HG03045 (cell line): ENCODE results near the gene YPEL1.
"Not testable (repeated sequence)": the region's sequence is repeated elsewhere in the genome, so short reads cannot be mapped to it uniquely, and the experiment has no call there.

ENCODE experiments used
- ATAC-seq: cut with Tn5 transposase; IDR thresholded peaks from one replicate; pipeline ENCODE4 v1.9.1; 2021; ENCODE audit warnings: mild to moderate bottlenecking, moderate library complexity; ENCODE audit not compliant: unreplicated experiment

YPEL1 gene

GRCh38 chr22:21686193-21686608 lies 49.4 kb downstream of the YPEL1 start:
- no peak for ATAC-seq

DNA sequence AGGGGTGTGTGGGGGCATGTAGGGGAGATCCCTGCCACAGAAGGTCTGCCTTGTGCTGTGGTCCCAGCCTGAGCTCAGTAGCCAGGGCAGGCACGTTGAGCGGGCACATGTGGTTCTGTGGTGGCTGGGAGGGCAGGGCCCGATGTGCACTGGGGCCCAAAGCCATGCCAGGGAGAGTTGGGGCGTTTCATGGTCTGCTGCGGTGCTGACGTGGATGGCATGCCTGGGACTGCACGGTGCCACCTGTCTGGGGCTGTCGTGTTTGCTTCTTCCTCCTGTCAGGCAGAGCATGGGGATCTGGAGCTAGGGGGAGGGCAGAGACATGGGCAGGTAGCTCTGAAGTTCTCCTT lies 50.5 kb downstream of the YPEL1 start:
- no peak for ATAC-seq

- no peak for ATAC-seq
Observed at GRCh38 chr22:21684492-21685163, 51.0 kb downstream of the YPEL1 start.

- ATAC-seq = no peak
Observed at GRCh38 chr22:21683401-21683811, 52.2 kb downstream of the YPEL1 start.

DNA sequence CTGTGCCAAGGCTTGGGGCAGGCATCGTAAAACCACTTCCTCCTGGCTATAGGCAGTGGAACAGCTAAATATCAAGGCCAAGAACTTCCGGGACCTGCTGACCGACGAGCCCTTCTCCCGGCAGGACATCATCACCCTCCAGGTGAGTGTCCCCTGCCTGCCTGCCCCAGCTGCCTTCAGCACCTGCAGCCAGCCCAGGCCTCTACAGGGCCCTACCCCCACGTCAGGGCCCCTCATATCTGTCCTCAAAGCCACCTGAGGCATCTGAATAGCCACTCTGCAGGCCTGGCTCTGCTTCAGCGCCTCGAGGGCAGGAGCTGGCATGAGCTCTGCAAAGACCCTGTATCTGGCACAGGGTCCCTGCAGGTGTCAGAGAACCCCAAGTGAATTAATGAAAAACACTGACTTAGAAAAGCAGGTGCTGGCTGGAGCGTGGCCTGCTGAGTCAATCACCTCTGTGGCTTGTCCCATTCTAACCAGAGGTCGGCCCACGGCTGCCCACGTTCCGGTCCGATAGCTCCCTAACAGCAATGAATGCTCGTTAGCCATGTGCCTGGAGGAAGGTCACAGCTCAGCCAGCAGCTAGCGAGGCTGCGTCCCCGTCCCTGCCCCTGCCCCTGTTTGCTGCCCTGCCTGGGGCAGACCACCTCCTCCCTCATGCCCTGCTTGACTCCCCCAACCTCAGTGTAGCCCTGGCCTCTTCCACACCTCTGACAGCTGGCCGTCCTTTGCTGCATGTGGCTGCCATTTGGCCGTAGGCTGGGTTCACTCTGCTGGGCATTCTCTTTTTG lies 53.0 kb downstream of the YPEL1 start:
- ATAC-seq = no peak

- no peak for ATAC-seq
Observed at GRCh38 chr22:21681566-21682370, 53.8 kb downstream of the YPEL1 start.

DNA sequence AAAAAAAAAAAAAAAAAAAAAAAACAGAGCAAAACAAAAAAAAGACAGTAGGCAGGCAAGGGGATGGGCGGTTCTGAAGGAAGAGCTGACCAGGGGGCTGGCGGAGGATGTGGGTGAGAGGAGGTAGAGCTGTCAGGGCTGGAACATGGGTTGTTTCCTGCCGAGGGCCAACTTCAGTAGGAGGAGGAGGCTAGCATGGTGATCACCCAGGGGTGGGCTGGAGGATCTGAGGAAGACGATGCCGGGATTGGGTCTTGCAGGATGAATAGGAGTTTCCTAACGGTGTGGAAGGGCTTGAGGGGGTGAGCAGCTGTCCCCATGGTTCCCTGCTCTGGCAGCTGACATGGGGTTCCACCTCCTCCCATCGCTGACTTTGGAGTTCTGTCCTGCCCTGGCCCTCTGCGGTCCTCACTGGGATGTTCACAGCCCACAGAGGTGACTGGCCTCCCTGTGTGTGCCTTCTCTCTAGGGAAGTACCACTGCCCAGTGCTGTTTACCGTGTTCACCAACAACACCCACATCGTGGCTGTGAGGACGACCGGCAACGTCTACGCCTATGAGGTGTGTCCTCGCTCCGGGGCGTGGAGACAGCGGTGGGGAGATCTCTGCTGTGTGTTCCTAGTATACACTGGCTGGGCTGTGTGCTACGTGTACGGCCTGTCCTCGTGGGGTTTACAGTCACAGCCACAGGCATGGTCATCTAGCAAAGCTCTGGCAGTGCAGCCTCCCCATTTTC lies 54.6 kb downstream of the YPEL1 start:
- no peak for ATAC-seq

- ATAC-seq = no peak
Observed at GRCh38 chr22:21679383-21679782, 56.2 kb downstream of the YPEL1 start.

DNA sequence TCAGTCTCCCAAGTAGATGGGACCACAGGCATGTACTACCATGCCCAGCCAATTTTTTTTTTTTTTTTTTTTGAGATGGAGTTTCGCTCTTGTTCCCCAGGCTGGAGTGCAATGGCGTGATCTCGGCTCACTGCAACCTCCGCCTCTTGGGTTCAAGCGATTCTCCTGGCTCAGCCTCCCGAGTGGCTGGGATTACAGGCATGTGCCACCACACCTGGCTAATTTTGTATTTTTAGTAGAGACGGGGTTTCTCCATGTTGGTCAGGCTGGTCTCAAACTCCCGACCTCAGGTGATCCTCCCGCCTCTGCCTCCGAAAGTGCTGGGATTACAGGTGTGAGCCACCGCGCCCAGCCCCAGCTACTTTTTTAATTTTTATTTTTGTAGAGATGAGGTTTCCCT lies 56.8 kb downstream of the YPEL1 start:
- ATAC-seq = not testable (repeated sequence)

DNA sequence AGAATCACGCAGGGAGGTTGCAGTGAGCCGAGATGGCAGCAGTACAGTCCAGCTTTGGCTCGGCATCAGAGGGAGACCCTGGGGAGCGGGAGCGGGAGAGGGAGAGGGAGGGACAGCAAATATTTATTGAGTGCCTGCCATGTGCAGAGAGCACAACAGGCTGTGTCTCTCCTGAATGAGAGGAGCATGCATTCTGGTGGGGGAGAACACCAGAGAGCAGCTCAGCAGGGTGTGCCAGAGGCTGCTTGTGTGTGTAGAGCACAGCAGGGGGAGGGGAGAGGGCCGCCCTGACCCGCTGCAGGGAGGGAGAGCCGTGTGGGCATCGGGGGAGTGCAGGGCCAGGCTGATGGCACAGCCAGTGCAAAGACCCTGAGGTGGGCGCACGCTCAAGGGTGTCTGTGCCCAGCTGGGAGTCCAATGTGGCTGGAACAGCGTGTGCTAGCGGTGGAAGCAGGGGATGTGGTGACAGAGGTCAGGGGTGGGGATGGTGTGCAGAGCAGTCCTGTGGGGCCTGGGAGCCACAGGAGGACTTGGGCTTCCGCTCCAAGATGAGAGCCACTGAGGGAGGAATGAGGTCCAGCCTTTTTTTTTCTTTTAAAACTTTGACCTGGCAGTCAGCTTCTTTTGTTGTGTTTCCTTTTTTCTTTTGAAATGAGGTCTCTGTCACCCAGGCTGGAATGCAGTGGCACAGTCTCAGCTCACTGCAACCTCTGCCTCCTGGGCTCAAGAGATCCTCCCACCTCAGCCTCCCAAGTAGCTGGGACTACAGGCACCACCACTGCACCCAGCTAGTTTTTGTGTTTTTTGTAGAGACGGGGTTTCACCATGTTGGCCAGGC lies 57.8 kb downstream of the YPEL1 start:
- ATAC-seq = no peak

DNA sequence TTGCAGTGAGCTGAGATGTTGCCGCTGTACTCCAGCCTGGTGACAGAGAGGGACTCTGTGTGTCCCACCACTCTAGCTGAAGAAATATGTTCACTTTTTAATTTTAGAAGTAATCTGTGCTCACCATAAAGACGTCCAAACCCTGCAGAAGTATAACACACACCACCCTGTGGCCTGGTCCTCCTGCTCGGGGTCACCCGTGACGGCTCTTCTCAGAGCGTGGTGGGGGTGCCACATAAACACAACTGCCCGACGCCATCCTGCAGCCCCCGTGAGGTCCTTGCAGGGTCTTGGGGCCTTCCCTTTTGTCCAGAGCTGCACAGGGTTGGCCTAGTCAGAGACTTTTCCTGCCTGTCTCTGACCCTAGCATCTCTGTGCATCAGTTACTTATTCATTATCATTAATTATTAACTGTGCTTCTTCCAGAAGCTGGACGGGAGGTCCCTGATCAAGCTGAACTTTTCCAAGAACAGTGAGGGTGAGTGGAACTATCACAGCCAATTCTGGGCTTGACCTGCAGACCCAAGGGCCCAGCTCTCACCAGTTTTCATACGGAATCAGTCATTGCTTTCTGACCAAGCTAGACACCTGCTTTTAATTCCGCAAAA lies 60.9 kb downstream of the YPEL1 start:
- no peak for ATAC-seq

DNA sequence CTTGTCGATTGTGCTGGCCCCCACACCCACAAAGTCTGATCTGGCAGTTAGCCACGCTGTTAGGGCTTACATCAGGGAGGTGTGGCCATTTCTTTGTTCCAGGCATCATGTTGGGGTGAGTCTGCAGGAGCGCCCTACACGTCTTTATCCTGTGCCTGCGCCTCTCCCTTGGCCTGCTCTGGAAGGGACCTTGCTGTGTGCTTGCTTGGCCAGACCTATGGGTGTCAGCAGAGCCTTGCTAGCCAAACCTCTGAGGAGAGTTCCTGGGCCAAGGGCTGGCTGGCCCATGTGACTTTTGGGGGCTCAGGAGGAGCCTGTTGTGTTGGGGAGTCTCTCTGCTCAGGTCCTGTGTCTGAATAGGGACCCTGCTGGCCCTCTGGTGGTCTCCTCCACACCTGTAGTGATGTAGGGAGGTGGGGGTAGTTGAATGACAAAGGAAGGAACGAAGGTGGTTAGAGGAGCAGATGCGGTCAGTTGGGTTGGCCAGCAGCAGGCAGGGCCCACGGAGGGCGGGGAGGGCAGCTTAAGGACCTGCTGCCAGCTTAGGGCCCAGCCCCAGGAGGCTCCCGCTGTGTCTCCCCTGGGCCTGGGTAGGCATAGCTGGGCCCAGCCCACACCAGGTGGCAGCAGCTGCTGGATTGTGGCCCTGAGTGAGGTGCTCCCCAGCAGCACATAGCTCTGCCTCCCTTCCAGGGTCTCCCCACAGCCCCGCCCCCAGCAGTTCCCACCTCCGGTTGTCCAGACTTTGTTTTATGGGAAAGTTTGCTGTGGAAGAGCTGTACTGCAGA lies 61.9 kb downstream of the YPEL1 start:
- no peak for ATAC-seq

GRCh38 chr22:21672107-21672629 lies 63.4 kb downstream of the YPEL1 start:
- ATAC-seq = no peak

- ATAC-seq = no peak
Observed at GRCh38 chr22:21669026-21669425, 66.6 kb downstream of the YPEL1 start.

- no peak for ATAC-seq
Observed at GRCh38 chr22:21666786-21667185, 68.8 kb downstream of the YPEL1 start.

DNA sequence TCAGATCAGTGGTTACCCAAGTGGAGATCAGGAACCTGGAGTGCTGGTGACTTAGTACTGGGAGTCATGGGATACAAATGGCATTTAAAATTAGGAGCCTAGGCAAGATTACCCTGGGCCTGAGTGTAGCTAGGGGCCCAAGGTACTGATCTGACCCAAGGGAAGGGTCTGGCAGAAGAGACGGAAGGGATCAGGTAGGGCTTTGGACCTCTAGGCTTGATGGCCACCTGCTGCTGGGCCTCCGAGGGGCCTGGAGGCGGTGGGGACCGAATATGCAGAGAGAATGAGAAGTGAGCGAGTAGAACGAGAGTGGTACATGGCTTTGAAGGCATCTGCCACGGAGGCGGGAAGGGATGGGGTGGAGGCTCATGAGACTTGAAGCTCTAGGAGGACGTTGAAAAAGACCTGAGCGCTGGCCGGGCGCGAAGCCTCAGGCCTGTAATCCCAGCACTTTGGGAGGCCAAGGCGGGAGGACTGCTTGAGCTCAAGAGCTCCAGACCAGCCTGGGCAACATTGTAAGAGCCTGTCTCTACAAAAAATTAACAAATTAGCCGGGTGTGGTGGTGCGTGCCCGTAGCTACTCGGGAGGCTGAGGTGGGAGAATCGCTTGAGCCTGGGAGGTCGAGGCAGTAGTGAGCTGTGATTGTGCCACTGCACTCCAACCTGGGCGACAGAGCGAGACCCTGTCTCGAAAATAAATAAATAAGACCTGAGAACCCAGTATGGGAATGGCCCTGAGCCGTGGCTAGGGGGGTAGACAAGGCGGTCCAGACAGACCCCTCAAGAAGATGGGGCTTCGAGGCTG lies 70.3 kb downstream of the YPEL1 start:
- ATAC-seq = no peak

DNA sequence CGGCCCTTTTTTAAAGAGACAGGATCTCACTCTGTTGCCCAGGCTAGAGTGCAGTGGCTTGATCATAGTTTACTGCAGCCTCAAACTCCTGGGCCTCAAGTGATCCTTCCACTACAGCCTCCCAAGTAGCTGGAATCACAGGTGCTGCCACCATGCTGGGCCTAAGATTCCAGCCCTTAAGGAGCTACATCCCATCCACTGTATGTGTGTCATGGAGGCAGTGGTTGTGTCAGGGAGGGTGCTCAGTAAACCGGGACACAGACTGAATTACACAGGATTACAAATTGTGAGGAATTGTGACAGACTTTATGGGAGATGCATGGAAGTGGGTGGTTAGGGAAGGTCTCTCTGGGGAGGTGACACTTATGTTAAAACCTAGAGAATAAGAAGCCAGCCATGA lies 71.9 kb downstream of the YPEL1 start:
- ATAC-seq = no peak

DNA sequence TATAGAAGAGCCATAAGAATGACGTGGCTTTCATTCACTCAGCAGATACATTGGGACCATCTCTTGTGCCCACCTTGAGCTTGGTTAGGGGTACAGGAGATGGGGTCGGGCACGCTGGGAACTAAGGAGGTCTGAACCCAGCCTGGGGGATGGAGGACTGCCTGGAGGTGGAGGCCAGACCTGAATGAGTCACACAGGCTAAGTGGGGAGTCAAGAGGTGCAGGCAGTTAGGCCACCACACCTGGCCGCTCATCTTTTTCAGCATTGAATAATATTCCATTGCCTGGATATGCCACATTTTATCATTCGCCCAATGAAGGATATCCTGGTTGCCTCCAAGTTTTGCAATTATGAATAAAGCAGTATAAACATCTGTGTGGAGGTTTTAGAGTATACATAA lies 73.6 kb downstream of the YPEL1 start:
- no peak for ATAC-seq
